ENCODE results near the gene CD300LB.

DNA sequence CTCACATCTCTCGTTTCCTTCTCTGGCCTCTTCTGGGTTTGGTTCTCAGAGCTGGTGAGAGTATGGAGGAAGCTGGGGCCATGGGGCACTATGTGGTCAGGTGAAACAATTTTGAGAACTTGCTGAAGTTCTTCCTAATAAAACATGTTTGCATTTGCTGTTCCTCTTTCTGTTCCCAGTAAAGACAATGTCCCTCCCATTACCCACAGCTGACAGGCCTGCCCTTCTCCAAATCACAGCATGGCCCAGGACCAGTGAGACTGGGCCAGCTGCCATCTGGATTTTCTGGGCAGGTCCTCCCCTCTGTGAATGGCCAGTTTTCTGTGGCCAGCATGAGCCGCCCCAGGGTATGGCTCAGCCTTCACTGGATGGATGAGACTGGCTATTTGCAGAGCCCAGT is 36.1 kb upstream of the CD300LB start, which contains the start of gene CD300H:
- TF ChIP-seq, protein P1, sequence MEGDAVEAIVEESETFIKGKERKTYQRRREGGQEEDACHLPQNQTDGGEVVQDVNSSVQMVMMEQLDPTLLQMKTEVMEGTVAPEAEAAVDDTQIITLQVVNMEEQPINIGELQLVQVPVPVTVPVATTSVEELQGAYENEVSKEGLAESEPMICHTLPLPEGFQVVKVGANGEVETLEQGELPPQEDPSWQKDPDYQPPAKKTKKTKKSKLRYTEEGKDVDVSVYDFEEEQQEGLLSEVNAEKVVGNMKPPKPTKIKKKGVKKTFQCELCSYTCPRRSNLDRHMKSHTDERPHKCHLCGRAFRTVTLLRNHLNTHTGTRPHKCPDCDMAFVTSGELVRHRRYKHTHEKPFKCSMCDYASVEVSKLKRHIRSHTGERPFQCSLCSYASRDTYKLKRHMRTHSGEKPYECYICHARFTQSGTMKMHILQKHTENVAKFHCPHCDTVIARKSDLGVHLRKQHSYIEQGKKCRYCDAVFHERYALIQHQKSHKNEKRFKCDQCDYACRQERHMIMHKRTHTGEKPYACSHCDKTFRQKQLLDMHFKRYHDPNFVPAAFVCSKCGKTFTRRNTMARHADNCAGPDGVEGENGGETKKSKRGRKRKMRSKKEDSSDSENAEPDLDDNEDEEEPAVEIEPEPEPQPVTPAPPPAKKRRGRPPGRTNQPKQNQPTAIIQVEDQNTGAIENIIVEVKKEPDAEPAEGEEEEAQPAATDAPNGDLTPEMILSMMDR (IDR thresholded peaks at IDR 0.05; ENCODE audit: low read depth, low read length, poor library complexity, severe bottlenecking) = no peak
- no peak for TF ChIP-seq EZH2phosphoT487 (IDR thresholded peaks at IDR 0.05; ENCODE audit: borderline replicate concordance, low read length)

All from DOHH2 (cell line).